ENCODE data around the gene ZIC1.

- TF ChIP-seq CTCF (conservative IDR thresholded peaks at IDR 0.05) = no peak
- no peak for TF ChIP-seq ZFX (IDR thresholded peaks at IDR 0.05)
These were observed 18.3 kb upstream of the ZIC1 start for GRCh38 chr3:147390589-147391569.
